Astrocyte (in vitro differentiated cells and primary cell): Measurements from ENCODE around the gene HECTD3.

Experiments
- CTCF ChIP-seq: IDR thresholded peaks from 2 replicates; pipeline ENCODE4 v1.5.1; 2011; ENCODE audit warnings: low read depth, mild to moderate bottlenecking, inconsistent platforms, low read length, moderate library complexity; ENCODE audit not compliant: insufficient read depth
- EZH2 ChIP-seq: IDR thresholded peaks from 2 replicates; pipeline ENCODE4 v1.6.1; 2012; ENCODE audit warnings: mild to moderate bottlenecking, low read length, inconsistent platforms; ENCODE audit not compliant: insufficient read depth

GRCh38 chr1:44994309-44994898 lies 16.7 kb downstream of the HECTD3 start:
- no peak for TF ChIP-seq CTCF
- no peak for TF ChIP-seq EZH2
